H1 (cell line): ENCODE data around the gene PDZD2. TPM values are rescaled to one million over a fixed set of nuclear protein-coding genes. Genes with fewer than 3 reads are reported as not detected.

Source experiments
- CTCF ChIA-PET: fragments of 300-600 bp; sonication (Branson Sonifier 250); formaldehyde crosslinking; loops from one replicate; lab custom pipeline; 2021; ENCODE audit not compliant: partially characterized antibody; lab: Charles Lee
- POLR2A ChIA-PET: fragments of 300-600 bp; sonication (Branson Sonifier 250); formaldehyde crosslinking; loops from one replicate; lab custom pipeline; 2021; ENCODE audit warnings: inconsistent platforms; ENCODE audit not compliant: partially characterized antibody; lab: Charles Lee
- DNase-seq, 2 experiments: peaks; one replicate each; pipeline versions ENCODE4 v3.0.0 to v3.0.0-alpha.2; 2010 to 2022; ENCODE audit warnings: low spot score in 2 of 2, low read depth in 1 of 2, mixed read lengths in 1 of 2
- FAIRE-seq: peaks from 2 replicates; lab custom pipeline; 2011; peaks lifted over from hg19 to GRCh38; lab: Jason Lieb, UNC
- H2AFZ ChIP-seq: 2 replicates; pipeline ENCODE4 v1.8.1; 2012; ENCODE audit warnings: low read length, inconsistent platforms
- H2AK5ac ChIP-seq: 2 replicates; pipeline ENCODE4 v1.6.1; 2013; ENCODE audit warnings: low read depth, low read length
- H2BK120ac ChIP-seq: replicated peaks from 2 replicates; pipeline ENCODE3; 2013; ENCODE audit warnings: low read depth, low read length, inconsistent platforms
- H2BK12ac ChIP-seq: 2 replicates; pipeline ENCODE4 v1.6.1; 2013; ENCODE audit warnings: low read depth, low read length
- H2BK15ac ChIP-seq: 2 replicates; pipeline ENCODE4 v1.6.1; 2013; ENCODE audit warnings: low read length
- H2BK20ac ChIP-seq: 2 replicates; pipeline ENCODE4 v1.6.1; 2013; ENCODE audit warnings: low read length
- H2BK5ac ChIP-seq: 2 replicates; pipeline ENCODE4 v1.6.1; 2013; ENCODE audit warnings: low read depth, low read length
- H3K14ac ChIP-seq: 2 replicates; pipeline ENCODE4 v1.6.1; 2013; ENCODE audit warnings: inconsistent platforms; ENCODE audit not compliant: insufficient read length
- H3K18ac ChIP-seq: 2 replicates; pipeline ENCODE4 v1.6.1; 2013; ENCODE audit warnings: low read length; ENCODE audit errors: extremely low read depth
- H3K23ac ChIP-seq: 2 replicates; pipeline ENCODE4 v1.6.1; 2013; ENCODE audit warnings: inconsistent platforms; ENCODE audit not compliant: insufficient read length
- H3K23me2 ChIP-seq: 2 replicates; pipeline ENCODE4 v1.6.1; 2013; ENCODE audit warnings: low read depth, low read length
- H3K27ac ChIP-seq: 2 replicates; pipeline ENCODE4 v1.6.1; 2011; ENCODE audit warnings: low read depth, low read length, inconsistent platforms
- H3K27me3 ChIP-seq, 4 experiments: replicated peaks in 1 of 4; 1 replicate in 1 of 4; 2 replicates in 3 of 4; pipeline versions ENCODE4 v1.6.1 to v1.8.1; 2011 to 2013; ENCODE audit warnings: low read length in 3 of 4, mild to moderate bottlenecking in 3 of 4, inconsistent platforms in 2 of 4, mixed read lengths in 2 of 4, moderate library complexity in 1 of 4; ENCODE audit not compliant: control insufficient read depth in 3 of 4, insufficient read depth in 3 of 4; ENCODE audit errors: extremely low read depth in 1 of 4
- H3K36me3 ChIP-seq, 4 experiments: 2 replicates each; pipeline versions ENCODE4 v1.6.1 to v1.8.1; 2011 to 2013; ENCODE audit warnings: mild to moderate bottlenecking in 4 of 4, low read length in 3 of 4, moderate library complexity in 2 of 4, control low read depth in 1 of 4, inconsistent platforms in 1 of 4; ENCODE audit not compliant: insufficient read depth in 4 of 4, control insufficient read depth in 2 of 4
- H3K4ac ChIP-seq: replicated peaks from 2 replicates; pipeline ENCODE3; 2013; ENCODE audit warnings: low read length, low read depth, mixed read lengths, inconsistent platforms; ENCODE audit not compliant: insufficient read length
- H3K4me1 ChIP-seq, 4 experiments: replicated peaks in 1 of 4; 1 replicate in 1 of 4; 2 replicates in 3 of 4; pipeline versions ENCODE4 v1.6.1 to v1.8.1; 2011 to 2013; ENCODE audit warnings: low read length in 3 of 4, inconsistent platforms in 2 of 4, mixed read lengths in 1 of 4; ENCODE audit not compliant: insufficient read depth in 4 of 4, control insufficient read depth in 3 of 4
- H3K4me2 ChIP-seq, 2 experiments: 2 replicates each; pipeline versions ENCODE4 v1.6.1 to v1.8.1; 2011 to 2013; ENCODE audit warnings: low read depth in 2 of 2, low read length in 2 of 2, control low read depth in 1 of 2, inconsistent platforms in 1 of 2, mild to moderate bottlenecking in 1 of 2; ENCODE audit not compliant: insufficient read depth in 1 of 2
- H3K4me3 ChIP-seq, 4 experiments: fragments of 200-600, 300-600 bp in 1 of 4; sonication (generic), shearing (Covaris generic), sonication (Bioruptor Twin) in 1 of 4; 2 replicates each; pipeline versions ENCODE4 v1.5.1 to v1.8.1; 2011 to 2016; ENCODE audit warnings: low read length in 4 of 4, low read depth in 3 of 4, control low read depth in 2 of 4, inconsistent platforms in 2 of 4, mild to moderate bottlenecking in 2 of 4, mixed read lengths in 1 of 4, moderate library complexity in 1 of 4; ENCODE audit not compliant: insufficient read depth in 2 of 4; ENCODE audit errors: extremely low read depth in 1 of 4
- H3K56ac ChIP-seq: replicated peaks from 2 replicates; pipeline ENCODE3; 2013; ENCODE audit warnings: low read depth, mild to moderate bottlenecking, mixed read lengths, low read length, inconsistent platforms; ENCODE audit not compliant: insufficient read length
- H3K79me1 ChIP-seq: 2 replicates; pipeline ENCODE4 v1.6.1; 2013; ENCODE audit warnings: low read depth, low read length, control low read depth
- H3K79me2 ChIP-seq, 2 experiments: 2 replicates each; pipeline versions ENCODE4 v1.6.1 to v1.8.1; 2012 to 2013; ENCODE audit warnings: low read length in 2 of 2, mild to moderate bottlenecking in 2 of 2, inconsistent platforms in 1 of 2; ENCODE audit not compliant: insufficient read depth in 2 of 2, control insufficient read depth in 1 of 2
- H3K9ac ChIP-seq, 4 experiments: replicated peaks in 1 of 4; 1 replicate in 1 of 4; 2 replicates in 3 of 4; pipeline versions ENCODE4 v1.6.1 to v1.8.1; 2011 to 2013; ENCODE audit warnings: low read depth in 3 of 4, low read length in 3 of 4, control low read depth in 2 of 4, mild to moderate bottlenecking in 2 of 4, moderate library complexity in 2 of 4, inconsistent platforms in 1 of 4; ENCODE audit errors: extremely low read depth in 1 of 4
- H3K9me3 ChIP-seq, 2 experiments: 2 replicates each; pipeline versions ENCODE4 v1.6.1 to v1.8.1; 2012 to 2013; ENCODE audit warnings: mild to moderate bottlenecking in 2 of 2, moderate library complexity in 2 of 2, control low read depth in 1 of 2, inconsistent platforms in 1 of 2, low read depth in 1 of 2, low read length in 1 of 2, mixed read lengths in 1 of 2; ENCODE audit not compliant: insufficient read depth in 2 of 2
- H4K20me1 ChIP-seq, 2 experiments: replicated peaks in 1 of 2; 2 replicates each; pipeline versions ENCODE3 to v1.8.1; 2011 to 2013; ENCODE audit warnings: inconsistent platforms in 2 of 2, low read length in 2 of 2, mild to moderate bottlenecking in 1 of 2; ENCODE audit not compliant: insufficient read depth in 2 of 2, control insufficient read depth in 1 of 2
- H4K5ac ChIP-seq: 2 replicates; pipeline ENCODE4 v1.6.1; 2013; ENCODE audit warnings: low read length, low read depth, mixed read lengths, inconsistent platforms; ENCODE audit not compliant: insufficient read length
- H4K8ac ChIP-seq: 2 replicates; pipeline ENCODE4 v1.8.0; 2013; ENCODE audit warnings: mild to moderate bottlenecking, moderate library complexity, low read length, inconsistent platforms; ENCODE audit not compliant: insufficient read depth; ENCODE audit errors: extremely low read depth
- H4K91ac ChIP-seq: replicated peaks from 2 replicates; pipeline ENCODE3; 2013; ENCODE audit warnings: low read length, mixed read lengths, inconsistent platforms; ENCODE audit not compliant: insufficient read length
- ASH2L ChIP-seq: fragments of 200-600, 300-600 bp; sonication (generic); IDR thresholded peaks from one replicate; pipeline ENCODE4 v1.7.1; 2017; ENCODE audit warnings: low read length
- CBX5 ChIP-seq: fragments of 300-800, 300-1000 bp; sonication (generic); IDR thresholded peaks from 2 replicates; pipeline ENCODE4 v1.7.1; 2016; ENCODE audit warnings: antibody characterized with exemption, low read length, low read depth
- GABPA ChIP-seq: IDR thresholded peaks from 2 replicates; pipeline ENCODE4 v1.6.1; 2011; ENCODE audit warnings: mild to moderate bottlenecking, low read length, moderate library complexity, borderline replicate concordance; ENCODE audit not compliant: insufficient read depth
- HDAC6 ChIP-seq: IDR thresholded peaks from one replicate; pipeline ENCODE4 v1.7.1; 2012; ENCODE audit warnings: low read depth, mild to moderate bottlenecking, inconsistent platforms, low read length, moderate library complexity
- JUN ChIP-seq: IDR thresholded peaks from 2 replicates; pipeline ENCODE4 v1.6.1; 2011; ENCODE audit warnings: low read depth, mild to moderate bottlenecking, improper control_type of control experiment, low read length
- NANOG ChIP-seq: IDR thresholded peaks from 2 replicates; pipeline ENCODE4 v1.6.1; 2011; ENCODE audit warnings: low read length, low read depth, mild to moderate bottlenecking, inconsistent platforms; ENCODE audit not compliant: insufficient read depth, poor library complexity, severe bottlenecking
- PHF8 ChIP-seq: fragments of 200-600 bp; sonication (generic); conservative IDR thresholded peaks from 2 replicates; pipeline ENCODE4 v1.7.1; 2012; ENCODE audit warnings: low read depth, mild to moderate bottlenecking, inconsistent platforms, low read length, moderate library complexity
- RAD21 ChIP-seq, 2 experiments: IDR thresholded peaks in 1 of 2; conservative IDR thresholded peaks in 1 of 2; 2 replicates each; pipeline ENCODE4 v1.6.1; 2011; ENCODE audit warnings: low read depth in 2 of 2, low read length in 2 of 2, improper control_type of control experiment in 1 of 2, inconsistent platforms in 1 of 2, mild to moderate bottlenecking in 1 of 2, moderate library complexity in 1 of 2
- SIN3A ChIP-seq, 2 experiments: IDR thresholded peaks in 1 of 2; conservative IDR thresholded peaks in 1 of 2; 2 replicates each; pipeline ENCODE4 v1.6.1; 2011 to 2012; ENCODE audit warnings: low read length in 2 of 2, improper control_type of control experiment in 1 of 2, low read depth in 1 of 2, mild to moderate bottlenecking in 1 of 2
- SP1 ChIP-seq: IDR thresholded peaks from 2 replicates; pipeline ENCODE4 v1.6.1; 2011; ENCODE audit warnings: low read depth, low read length
- SRF ChIP-seq: IDR thresholded peaks from 2 replicates; pipeline ENCODE4 v1.6.1; 2011; ENCODE audit warnings: mild to moderate bottlenecking, low read depth, low read length, moderate library complexity
- TAF7 ChIP-seq: optimal IDR thresholded peaks from 2 replicates; pipeline ENCODE3; 2011; ENCODE audit warnings: low read depth, mild to moderate bottlenecking, inconsistent platforms, low read length, moderate library complexity, borderline replicate concordance
- WGBS, 2 experiments: shearing (Covaris generic) in 1 of 2; methylation state at CpG; one replicate each; pipeline versions ENCODE4 v1.1.6 to v1.1.7; 2013 to 2015; ENCODE audit warnings: low lambda C conversion rate in 2 of 2, mixed read lengths in 2 of 2, inconsistent platforms in 1 of 2, low coverage in 1 of 2, missing lambda C conversion rate in 1 of 2; ENCODE audit not compliant: insufficient replicate concordance in 2 of 2, insufficient coverage in 1 of 2, insufficient read length in 1 of 2; ENCODE audit errors: extremely low coverage in 1 of 2, missing lambda C conversion rate in 1 of 2; 5-methylcytosine and 5-hydroxymethylcytosine counted together
- polyA plus RNA-seq, 7 experiments: library from polyadenylated mRNA; depleted of rRNA in 3 of 7; stranded (reverse) in 5 of 7; unstranded in 2 of 7; fragments of >200 nt in 5 of 7; fragments of 200-250 nt in 2 of 7; gene quantifications; 1 replicate in 5 of 7; 2 replicates in 1 of 7; 4 replicates in 1 of 7; pipeline versions ENCODE4 v1.2.1 to v1.2.3, GENCODE V29; 2011 to 2013; ENCODE audit warnings: missing spikeins in 2 of 7, mixed read lengths in 2 of 7
- total RNA-seq: library from RNA; stranded (reverse); fragmentation: NEBNext Ultra II Directional; extraction: Animal tissue kit (Norgen Biotek cat#: 25700); gene quantifications from 2 replicates; pipeline ENCODE4 v1.2.1, GENCODE V29; 2021

PDZD2 gene
- total and polyA plus RNA-seq, 2 of the 8 experiments (the other 6 are each of a cell fraction or from before 2014, with no cell fraction given): 1.2 to 6.8 TPM

DNA sequence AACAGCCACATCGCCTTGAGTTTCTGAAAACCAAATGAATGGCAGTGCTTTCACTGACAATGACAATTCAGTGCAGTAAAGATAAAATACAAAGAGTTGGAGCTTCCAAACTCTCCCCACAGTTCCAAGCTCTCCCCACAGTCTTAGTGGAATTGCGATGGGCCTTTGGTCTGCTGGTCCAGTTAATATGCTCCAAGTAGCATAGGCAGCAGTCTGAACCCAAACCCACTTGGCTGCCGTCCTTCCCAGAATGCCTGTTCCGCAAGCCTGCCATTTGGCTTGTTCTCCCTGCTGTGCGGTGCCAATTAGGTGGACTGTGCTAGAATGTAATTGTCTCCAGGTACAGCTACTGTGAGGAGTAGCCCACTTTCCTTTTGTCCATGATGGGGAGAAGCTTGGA is 285.1 kb downstream of the PDZD2 start:
- no peak overlapping the region for H4K91ac ChIP-seq
- no peak overlapping the region; the same call in 1 of the 2 replicates for H2BK12ac ChIP-seq
- H3K4me2 ChIP-seq: no peak overlapping the region
- H3K14ac ChIP-seq: no peak overlapping the region
- H3K9me3 ChIP-seq: no peaks in the 10 kb centered on the region
- no peak overlapping the region for H3K4me3 ChIP-seq
- no peak overlapping the region for H2BK120ac ChIP-seq
- WGBS, 2 experiments: 88% methylated on average over 5 of the region's 5 CpGs; no CpG with 5 or more reads in 1 of the 2 experiments
- H2AFZ ChIP-seq: no peak overlapping the region
- H3K23me2 ChIP-seq: no peaks in the 10 kb centered on the region
- H3K79me2 ChIP-seq: no peaks in the 10 kb centered on the region
- no peak for FAIRE-seq
- no peak overlapping the region for H3K27ac ChIP-seq
- H4K5ac ChIP-seq: no peak overlapping the region
- ChIA-PET POLR2A (no interaction called here), CTCF (interaction anchor here (0.7 to 4.7 kb wide), 9 partner anchors 8 to 153 kb away, joined by 3 to 24 read pairs (median 3); no protein-coding TSS in a partner anchor)
- no peak overlapping the region for H3K18ac ChIP-seq
- H3K9ac ChIP-seq: no peak overlapping the region
- H3K4me1 ChIP-seq: no peaks in the 10 kb centered on the region
- no peak overlapping the region for H3K23ac ChIP-seq
- no peak overlapping the region for H2BK20ac ChIP-seq
- no peak overlapping the region for H3K56ac ChIP-seq
- no peak for DNase-seq
- H3K4ac ChIP-seq: no peak overlapping the region
- H2AK5ac ChIP-seq: no peak overlapping the region
- H3K36me3 ChIP-seq: no peaks in the 10 kb centered on the region
- H2BK15ac ChIP-seq: no peak overlapping the region
- no peak overlapping the region for H4K8ac ChIP-seq
- H3K79me1 ChIP-seq: no peaks in the 10 kb centered on the region
- H4K20me1 ChIP-seq: no peaks in the 10 kb centered on the region
- TF ChIP-seq SRF (no peak), RAD21 (IDR thresholded peaks at IDR 0.05 in 1 of 2, conservative IDR thresholded peaks at IDR 0.05 in 1 of 2; ENCODE audit: low read depth in 2 of 2, low read length in 2 of 2) (no peak), NANOG (no peak), GABPA (no peak), TAF7 (no peak), SP1 (no peak), CBX5 (no peak), HDAC6 (no peak), PHF8 (no peak), JUN (no peak), ASH2L (no peak), SIN3A (conservative IDR thresholded peaks at IDR 0.05 in 1 of 2, IDR thresholded peaks at IDR 0.05 in 1 of 2; ENCODE audit: low read depth in 1 of 2, low read length in 2 of 2) (no peak)
- no peaks in the 10 kb centered on the region for H3K27me3 ChIP-seq
- H2BK5ac ChIP-seq: 0 out of 2 replicates have a peak overlapping the region, but pooled peaks have one; percentile 37
